AG09319 (cell line): ENCODE data around the gene SLC4A7.

Experiments used
- DNase-seq: peaks from one replicate; pipeline ENCODE4 v3.0.0-alpha.2; 2010; ENCODE audit warnings: low read depth; ENCODE audit errors: extremely low read depth
- TF ChIP-seq, protein P1 (sequence below): IDR thresholded peaks from 2 replicates; pipeline ENCODE4 v1.5.1; 2011; ENCODE audit warnings: low read depth, mild to moderate bottlenecking, inconsistent platforms, low read length, moderate library complexity

The SLC4A7 gene

GRCh38 chr3:27503526-27503925 is 19.3 kb upstream of the SLC4A7 start:
- TF ChIP-seq, protein P1, sequence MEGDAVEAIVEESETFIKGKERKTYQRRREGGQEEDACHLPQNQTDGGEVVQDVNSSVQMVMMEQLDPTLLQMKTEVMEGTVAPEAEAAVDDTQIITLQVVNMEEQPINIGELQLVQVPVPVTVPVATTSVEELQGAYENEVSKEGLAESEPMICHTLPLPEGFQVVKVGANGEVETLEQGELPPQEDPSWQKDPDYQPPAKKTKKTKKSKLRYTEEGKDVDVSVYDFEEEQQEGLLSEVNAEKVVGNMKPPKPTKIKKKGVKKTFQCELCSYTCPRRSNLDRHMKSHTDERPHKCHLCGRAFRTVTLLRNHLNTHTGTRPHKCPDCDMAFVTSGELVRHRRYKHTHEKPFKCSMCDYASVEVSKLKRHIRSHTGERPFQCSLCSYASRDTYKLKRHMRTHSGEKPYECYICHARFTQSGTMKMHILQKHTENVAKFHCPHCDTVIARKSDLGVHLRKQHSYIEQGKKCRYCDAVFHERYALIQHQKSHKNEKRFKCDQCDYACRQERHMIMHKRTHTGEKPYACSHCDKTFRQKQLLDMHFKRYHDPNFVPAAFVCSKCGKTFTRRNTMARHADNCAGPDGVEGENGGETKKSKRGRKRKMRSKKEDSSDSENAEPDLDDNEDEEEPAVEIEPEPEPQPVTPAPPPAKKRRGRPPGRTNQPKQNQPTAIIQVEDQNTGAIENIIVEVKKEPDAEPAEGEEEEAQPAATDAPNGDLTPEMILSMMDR, result no peak
- DNase-seq, result peak; percentile 94

DNA sequence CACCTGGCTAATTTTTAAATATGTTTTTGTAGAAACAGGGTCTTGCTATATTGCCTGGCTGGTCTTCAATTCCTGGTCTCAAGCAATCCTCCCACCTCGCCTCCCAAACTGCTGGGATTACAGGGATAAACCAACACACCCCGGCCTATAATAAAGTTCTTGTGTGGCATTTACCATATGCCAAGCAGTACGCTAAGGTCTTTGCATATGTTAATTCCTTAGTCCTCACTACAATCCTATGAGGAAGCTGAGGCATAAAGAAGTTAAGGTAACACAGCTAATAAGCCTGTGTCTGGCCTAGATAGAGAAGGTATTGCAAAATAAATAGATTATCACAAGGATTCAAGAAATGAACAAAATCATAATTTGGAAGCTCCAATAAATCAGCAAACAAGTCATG is 17.6 kb upstream of the SLC4A7 start:
- TF ChIP-seq, protein P1, result no peak
- DNase-seq, result no peak

DNA sequence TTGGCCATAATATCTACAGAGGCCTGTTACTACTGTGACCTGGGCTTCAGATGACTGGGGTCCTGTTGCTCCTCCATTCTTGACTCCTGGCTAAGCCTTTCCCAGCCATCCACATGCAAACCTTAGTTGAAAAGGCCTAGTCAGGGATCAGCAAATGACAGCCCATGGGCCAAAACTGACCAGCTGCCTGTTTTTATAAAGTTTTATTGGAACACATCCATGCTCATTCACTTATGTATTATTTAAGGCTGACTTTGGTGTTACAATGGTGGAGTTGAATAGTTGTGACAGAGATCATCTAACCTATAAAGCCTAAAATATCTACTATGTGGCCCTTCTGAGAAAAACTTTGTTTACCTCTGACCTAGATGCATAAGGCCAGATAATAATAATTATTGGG is 16.8 kb upstream of the SLC4A7 start:
- DNase-seq, result no peak
- TF ChIP-seq, protein P1, result no peak

- no peak for DNase-seq
Measured at GRCh38 chr3:27500035-27500434, 15.9 kb upstream of the SLC4A7 start.

GRCh38 chr3:27494784-27495183 is 10.6 kb upstream of the SLC4A7 start:
- no peak for DNase-seq

More at GRCh38 chr3:27500035-27500434, 15.9 kb upstream of the SLC4A7 start:
- TF ChIP-seq, protein P1, result no peak

GRCh38 chr3:27488821-27489220 is 4.6 kb upstream of the SLC4A7 start:
- no peak for DNase-seq
- TF ChIP-seq, protein P1, result no peak

More at GRCh38 chr3:27494784-27495183, 10.6 kb upstream of the SLC4A7 start:
- TF ChIP-seq, protein P1, result no peak

- TF ChIP-seq, protein P1, result no peak
- no peak for DNase-seq
Measured at GRCh38 chr3:27487383-27487782, 3.2 kb upstream of the SLC4A7 start.
